Mesenchymal stem cell (in vitro differentiated cells and primary cell): ENCODE measurements around the gene INSYN2A.

Experiments used
- DNase-seq: peaks from one replicate; pipeline ENCODE4 v3.0.0-alpha.2; 2013
- H2AFZ ChIP-seq: one replicate; pipeline ENCODE4 v1.6.1; 2013; ENCODE audit warnings: low read depth, mild to moderate bottlenecking, control low read depth, inconsistent platforms, low read length, moderate library complexity
- H2AK5ac ChIP-seq: 2 replicates; pipeline ENCODE4 v1.6.1; 2013; ENCODE audit warnings: low read length, moderate library complexity, mild to moderate bottlenecking, inconsistent platforms; ENCODE audit not compliant: severe bottlenecking
- H2BK120ac ChIP-seq: one replicate; pipeline ENCODE4 v1.6.1; 2013; ENCODE audit warnings: low read depth, mild to moderate bottlenecking, inconsistent platforms, low read length, moderate library complexity
- H2BK12ac ChIP-seq, 2 experiments: one replicate each; pipeline ENCODE4 v1.6.1; 2013; ENCODE audit warnings: inconsistent platforms in 2 of 2, low read length in 2 of 2, mild to moderate bottlenecking in 2 of 2, moderate library complexity in 2 of 2, control low read depth in 1 of 2
- H2BK15ac ChIP-seq: one replicate; pipeline ENCODE4 v1.6.1; 2013; ENCODE audit warnings: mild to moderate bottlenecking, low read depth, inconsistent platforms; ENCODE audit not compliant: poor library complexity, severe bottlenecking
- H2BK5ac ChIP-seq: 2 replicates; pipeline ENCODE4 v1.6.1; 2013; ENCODE audit warnings: low read depth, mild to moderate bottlenecking, low read length, control low read depth, inconsistent platforms; ENCODE audit not compliant: poor library complexity, severe bottlenecking
- H3K14ac ChIP-seq, 2 experiments: one replicate each; pipeline ENCODE4 v1.6.1; 2013; ENCODE audit warnings: inconsistent platforms in 2 of 2, low read length in 2 of 2, control low read depth in 1 of 2, mild to moderate bottlenecking in 1 of 2, moderate library complexity in 1 of 2
- H3K18ac ChIP-seq, 2 experiments: one replicate each; pipeline ENCODE4 v1.6.1; 2013; ENCODE audit warnings: inconsistent platforms in 2 of 2, low read length in 2 of 2, control low read depth in 1 of 2, low read depth in 1 of 2, mild to moderate bottlenecking in 1 of 2
- H3K23ac ChIP-seq, 2 experiments: one replicate each; pipeline ENCODE4 v1.6.1; 2013; ENCODE audit warnings: inconsistent platforms in 2 of 2, low read length in 2 of 2, mild to moderate bottlenecking in 2 of 2, moderate library complexity in 2 of 2, control low read depth in 1 of 2
- H3K27ac ChIP-seq: 2 replicates; pipeline ENCODE4 v1.5.1; 2013; ENCODE audit warnings: mild to moderate bottlenecking, moderate library complexity, low read length, control low read depth, inconsistent platforms; ENCODE audit not compliant: poor library complexity, severe bottlenecking
- H3K27me3 ChIP-seq, 2 experiments: 2 replicates each; pipeline versions ENCODE4 v1.6.1 to v1.7.0; 2013; ENCODE audit warnings: low read length in 2 of 2, mild to moderate bottlenecking in 2 of 2, moderate library complexity in 2 of 2, control low read depth in 1 of 2, inconsistent platforms in 1 of 2; ENCODE audit not compliant: control insufficient read depth in 1 of 2, insufficient read depth in 1 of 2
- H3K36me3 ChIP-seq, 2 experiments: 2 replicates each; pipeline versions ENCODE4 v1.6.1 to v1.7.0; 2013; ENCODE audit warnings: low read length in 2 of 2, control low read depth in 1 of 2, inconsistent platforms in 1 of 2, low read depth in 1 of 2, mild to moderate bottlenecking in 1 of 2; ENCODE audit not compliant: insufficient read depth in 2 of 2, control insufficient read depth in 1 of 2
- H3K4ac ChIP-seq, 2 experiments: one replicate each; pipeline ENCODE4 v1.6.1; 2013; ENCODE audit warnings: inconsistent platforms in 2 of 2, low read length in 2 of 2, mild to moderate bottlenecking in 2 of 2, moderate library complexity in 2 of 2, control low read depth in 1 of 2, low read depth in 1 of 2
- H3K4me1 ChIP-seq: 2 replicates; pipeline ENCODE4 v1.6.1; 2013; ENCODE audit warnings: low read depth, low read length, control low read depth; ENCODE audit not compliant: control insufficient read depth, insufficient read depth
- H3K4me2 ChIP-seq: 2 replicates; pipeline ENCODE4 v1.6.1; 2013; ENCODE audit warnings: low read length, mild to moderate bottlenecking, inconsistent platforms; ENCODE audit not compliant: poor library complexity, severe bottlenecking
- H3K4me3 ChIP-seq, 2 experiments: 2 replicates each; pipeline versions ENCODE4 v1.5.1 to v1.7.0; 2013; ENCODE audit warnings: low read length in 2 of 2, mild to moderate bottlenecking in 2 of 2, control low read depth in 1 of 2, low read depth in 1 of 2; ENCODE audit not compliant: insufficient read depth in 1 of 2
- H3K79me1 ChIP-seq: replicated peaks from 2 replicates; pipeline ENCODE4 v1.6.1; 2013; ENCODE audit warnings: mild to moderate bottlenecking, control low read depth, low read length, inconsistent platforms; ENCODE audit not compliant: poor library complexity, severe bottlenecking
- H3K9ac ChIP-seq: 2 replicates; pipeline ENCODE4 v1.7.0; 2013; ENCODE audit warnings: mild to moderate bottlenecking, low read length, moderate library complexity
- H3K9me3 ChIP-seq: 2 replicates; pipeline ENCODE4 v1.7.0; 2013; ENCODE audit warnings: mild to moderate bottlenecking, low read length; ENCODE audit not compliant: control insufficient read depth
- H4K8ac ChIP-seq: one replicate; pipeline ENCODE4 v1.6.1; 2013; ENCODE audit warnings: inconsistent platforms, mild to moderate bottlenecking, low read length, moderate library complexity
- H4K91ac ChIP-seq: one replicate; pipeline ENCODE4 v1.6.1; 2013; ENCODE audit warnings: mild to moderate bottlenecking, low read length, inconsistent platforms
- WGBS: methylation state at CpG from one replicate; pipeline ENCODE4 v1.1.7; 2013; ENCODE audit warnings: mixed read lengths; 5-methylcytosine and 5-hydroxymethylcytosine counted together

INSYN2A gene

DNA sequence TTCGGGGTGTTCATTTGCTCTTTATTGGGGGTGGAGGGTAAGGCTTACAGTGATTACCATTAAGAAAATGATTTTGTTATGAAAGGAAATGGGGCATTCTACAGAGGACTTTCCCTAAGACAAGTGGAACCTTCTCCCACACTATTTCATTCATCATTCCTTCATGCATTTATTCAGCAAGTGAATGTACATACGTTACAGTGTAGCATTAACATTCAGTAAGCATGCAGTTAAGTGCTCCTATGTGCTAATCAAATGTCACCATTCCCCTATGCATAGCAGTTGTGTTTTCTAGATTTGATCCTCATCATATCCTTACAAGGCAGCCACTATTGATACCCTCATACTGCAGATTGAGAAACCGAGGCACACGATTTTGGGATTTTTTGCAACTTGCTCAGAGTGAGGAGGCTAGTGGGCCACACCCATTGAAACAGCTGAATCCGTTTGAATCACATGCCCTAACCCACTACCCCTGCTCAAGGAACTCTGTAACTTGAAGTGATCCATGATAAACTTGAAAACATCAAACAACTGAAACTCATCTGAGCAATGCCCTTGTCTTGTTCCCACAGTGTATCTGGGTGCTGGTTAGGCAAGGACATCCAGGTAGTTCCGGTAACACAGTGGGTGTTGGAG is 16.7 kb downstream of the INSYN2A start:
- Histone ChIP-seq H3K4me3 (no peak overlapping the region), H2BK120ac (no peak overlapping the region), H2BK5ac (no peak overlapping the region), H3K4me2 (no peak overlapping the region), H3K23ac (no peak overlapping the region), H3K4me1 (no peaks in the 10 kb centered on the region), H3K27me3 (no peaks in the 10 kb centered on the region), H3K9ac (no peak overlapping the region), H3K79me1 (peaks cover 19% of the 10 kb centered on the region), H3K18ac (no peak overlapping the region), H3K27ac (no peak overlapping the region), H3K14ac (no peak overlapping the region), H4K91ac (no peak overlapping the region), H3K4ac (no peak overlapping the region), H2AK5ac (no peak overlapping the region), H2AFZ (no peak overlapping the region), H4K8ac (no peak overlapping the region), H3K36me3 (peaks cover 24 to 57% of the 10 kb centered on the region in 2 experiments), H3K9me3 (peaks cover 5% of the 10 kb centered on the region), H2BK15ac (no peak overlapping the region), H2BK12ac (no peak overlapping the region)
- 96% methylated on average over 6 of the region's 6 CpGs for WGBS
- DNase-seq: no peak

- H4K91ac ChIP-seq: no peak overlapping the region
- H2BK120ac ChIP-seq: no peak overlapping the region
- H3K27me3 ChIP-seq: no peaks in the 10 kb centered on the region
- H3K4ac ChIP-seq: no peak overlapping the region
- WGBS: 97% methylated on average over 15 of the region's 16 CpGs
- no peak overlapping the region for H3K27ac ChIP-seq
- no peak overlapping the region for H2AK5ac ChIP-seq
- H3K4me1 ChIP-seq: no peaks in the 10 kb centered on the region
- peaks cover 33 to 74% of the 10 kb centered on the region in 2 experiments for H3K36me3 ChIP-seq
- H3K14ac ChIP-seq: no peak overlapping the region
- H3K79me1 ChIP-seq: peaks cover 25% of the 10 kb centered on the region
- no peak overlapping the region for H3K4me3 ChIP-seq
- no peak overlapping the region for H3K9ac ChIP-seq
- H3K9me3 ChIP-seq: peaks cover 5% of the 10 kb centered on the region
- no peak overlapping the region for H2BK15ac ChIP-seq
- H2AFZ ChIP-seq: no peak overlapping the region
- no peak overlapping the region for H2BK12ac ChIP-seq
- no peak for DNase-seq
- no peak overlapping the region for H2BK5ac ChIP-seq
- no peak overlapping the region for H3K23ac ChIP-seq
- H4K8ac ChIP-seq: no peak overlapping the region
- no peak overlapping the region for H3K18ac ChIP-seq
- H3K4me2 ChIP-seq: no peak overlapping the region
Observed at GRCh38 chr10:127176649-127177048, 19.7 kb downstream of the INSYN2A start.

DNA sequence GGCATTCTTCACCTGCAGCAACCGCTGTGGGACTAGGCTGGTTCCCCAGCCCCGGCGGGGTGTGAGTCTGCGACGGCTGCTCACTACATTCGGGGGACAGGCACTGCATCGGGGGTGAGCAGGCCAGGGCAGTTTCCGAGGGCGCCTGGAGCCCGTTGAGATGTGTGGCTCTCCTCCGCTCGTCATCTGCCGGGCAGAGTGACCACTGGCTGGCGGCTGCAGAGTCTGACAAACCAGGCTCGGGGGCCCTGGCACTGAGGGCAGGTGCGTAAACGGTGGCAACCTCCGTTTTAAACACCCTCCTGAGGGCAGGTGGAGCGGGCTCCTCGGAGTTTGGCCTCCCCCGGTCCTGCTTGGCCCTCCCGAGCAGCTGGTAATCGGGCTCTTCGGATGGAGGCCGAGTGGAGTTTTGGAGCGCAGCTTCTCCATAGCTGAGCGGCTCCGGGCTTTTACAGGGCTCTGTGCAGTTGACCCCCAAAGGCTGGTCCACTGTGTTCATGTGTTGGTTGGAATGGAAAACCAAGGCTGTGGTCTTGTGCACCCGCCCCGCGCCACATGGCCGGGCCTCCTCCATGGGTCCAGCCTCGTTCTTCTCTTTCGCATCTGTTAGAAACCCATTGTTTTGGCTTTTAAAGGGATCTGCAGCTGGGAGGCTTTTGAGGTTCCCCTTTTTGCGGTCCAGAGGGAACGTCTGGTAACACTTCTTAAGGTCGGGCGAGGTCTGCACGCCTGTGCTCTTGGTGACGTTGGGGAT is 20.9 kb downstream of the INSYN2A start:
- WGBS: 96% methylated on average over 40 of the region's 40 CpGs
- H3K9me3 ChIP-seq: peaks cover 2% of the 10 kb centered on the region

GRCh38 chr10:127174866-127175265 is 21.5 kb downstream of the INSYN2A start:
- Histone ChIP-seq H3K9ac (no peak overlapping the region), H2AFZ (no peak overlapping the region), H2AK5ac (no peak overlapping the region), H3K4me3 (no peak overlapping the region), H2BK12ac (no peak overlapping the region), H4K91ac (no peak overlapping the region), H3K14ac (no peak overlapping the region), H2BK5ac (no peak overlapping the region), H3K79me1 (peaks cover 31% of the 10 kb centered on the region), H2BK120ac (no peak overlapping the region), H3K4ac (no peak overlapping the region), H3K4me2 (no peak overlapping the region), H3K18ac (no peak overlapping the region), H2BK15ac (no peak overlapping the region), H3K27ac (no peak overlapping the region), H3K36me3 (peaks cover 33 to 73% of the 10 kb centered on the region in 2 experiments), H3K27me3 (no peaks in the 10 kb centered on the region), H3K4me1 (no peaks in the 10 kb centered on the region), H3K23ac (no peak overlapping the region), H3K9me3 (no peaks in the 10 kb centered on the region), H4K8ac (no peak overlapping the region)
- no peak for DNase-seq
- WGBS: 98% methylated on average over 8 of the region's 8 CpGs

More for the DNA sequence above, 20.9 kb downstream of the INSYN2A start:
- Histone ChIP-seq H2AFZ (no peak overlapping the region), H4K8ac (no peak overlapping the region), H2BK120ac (no peak overlapping the region), H3K4me1 (no peaks in the 10 kb centered on the region), H3K27ac (no peak overlapping the region), H3K18ac (no peak overlapping the region), H3K27me3 (no peaks in the 10 kb centered on the region), H3K9ac (no peak overlapping the region), H2BK12ac (no peak overlapping the region), H3K4me2 (no peak overlapping the region), H3K79me1 (peaks cover 27% of the 10 kb centered on the region), H2BK15ac (no peak overlapping the region), H2BK5ac (no peak overlapping the region), H3K4ac (no peak overlapping the region), H3K36me3 (peaks cover 33 to 77% of the 10 kb centered on the region in 2 experiments), H3K14ac (no peak overlapping the region), H4K91ac (no peak overlapping the region), H2AK5ac (no peak overlapping the region), H3K4me3 (no peak overlapping the region), H3K23ac (no peak overlapping the region)
- DNase-seq: no peak
